HK-2 (cell line): ENCODE results near the gene TRAPPC4.
"Not testable (repeated sequence)": the region's sequence is repeated elsewhere in the genome, so short reads cannot be mapped to it uniquely, and the experiment has no call there.

Source experiments
- DNase-seq: peaks from one replicate; pipeline ENCODE4 v3.0.0-alpha.2; 2018; ENCODE audit not compliant: unreplicated experiment

TRAPPC4 gene

DNA sequence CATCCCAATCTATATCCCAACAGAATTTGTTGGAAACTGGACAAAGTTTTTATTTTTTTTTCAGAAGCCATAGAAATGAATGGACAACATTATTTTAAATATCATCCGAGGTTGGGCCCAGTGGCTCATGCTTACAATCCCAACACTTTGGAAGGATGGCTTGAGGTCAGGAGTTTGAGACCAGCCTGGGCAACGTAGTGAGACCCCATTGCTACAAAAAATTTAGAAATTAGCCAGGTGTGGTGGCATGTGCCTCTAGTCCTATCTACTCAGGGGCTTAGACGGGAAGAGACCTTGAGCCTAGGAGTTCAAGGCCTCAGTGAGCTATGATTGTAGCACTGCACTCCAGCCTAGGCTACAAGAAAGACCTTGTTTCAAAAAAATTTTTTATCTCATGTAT lies 16.2 kb downstream of the TRAPPC4 start:
- no peak for DNase-seq

DNA sequence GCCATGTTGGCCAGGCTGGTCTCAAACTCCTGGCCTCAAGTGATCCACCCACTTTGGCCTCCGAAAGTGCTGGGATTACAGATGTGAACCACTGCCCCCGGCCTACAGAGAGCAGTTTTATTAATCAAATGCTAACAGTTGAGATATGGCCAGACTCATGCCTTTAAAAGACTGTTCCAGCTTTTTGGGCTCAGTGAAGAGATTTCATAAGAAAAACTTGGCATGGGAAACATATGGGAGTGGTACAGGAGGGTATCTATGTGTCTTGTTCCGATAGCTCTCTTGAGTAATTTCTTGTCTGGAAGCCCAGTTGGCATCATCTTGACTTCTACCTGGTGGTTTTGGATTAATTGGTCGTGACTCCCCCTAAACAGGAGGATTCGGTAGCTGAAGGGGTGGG lies 20.3 kb downstream of the TRAPPC4 start:
- DNase-seq: no peak

DNA sequence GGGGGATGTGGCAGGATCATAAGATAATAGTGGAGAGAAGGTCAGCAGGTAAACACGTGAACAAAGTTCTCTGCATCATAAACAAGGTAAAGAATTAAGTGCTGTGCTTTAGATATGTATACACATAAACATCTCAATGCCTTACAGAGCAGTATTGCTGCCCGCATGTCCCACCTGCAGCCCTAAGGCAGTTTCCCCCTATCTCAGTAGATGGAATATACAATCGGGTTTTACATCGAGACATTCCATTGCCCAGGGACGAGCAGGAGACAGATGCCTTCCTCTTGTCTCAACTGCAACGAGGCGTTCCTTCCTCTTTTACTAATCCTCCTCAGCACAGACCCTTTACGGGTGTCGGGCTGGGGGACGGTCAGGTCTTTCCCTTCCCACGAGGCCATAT lies 20.9 kb downstream of the TRAPPC4 start:
- not testable (repeated sequence) for DNase-seq

DNA sequence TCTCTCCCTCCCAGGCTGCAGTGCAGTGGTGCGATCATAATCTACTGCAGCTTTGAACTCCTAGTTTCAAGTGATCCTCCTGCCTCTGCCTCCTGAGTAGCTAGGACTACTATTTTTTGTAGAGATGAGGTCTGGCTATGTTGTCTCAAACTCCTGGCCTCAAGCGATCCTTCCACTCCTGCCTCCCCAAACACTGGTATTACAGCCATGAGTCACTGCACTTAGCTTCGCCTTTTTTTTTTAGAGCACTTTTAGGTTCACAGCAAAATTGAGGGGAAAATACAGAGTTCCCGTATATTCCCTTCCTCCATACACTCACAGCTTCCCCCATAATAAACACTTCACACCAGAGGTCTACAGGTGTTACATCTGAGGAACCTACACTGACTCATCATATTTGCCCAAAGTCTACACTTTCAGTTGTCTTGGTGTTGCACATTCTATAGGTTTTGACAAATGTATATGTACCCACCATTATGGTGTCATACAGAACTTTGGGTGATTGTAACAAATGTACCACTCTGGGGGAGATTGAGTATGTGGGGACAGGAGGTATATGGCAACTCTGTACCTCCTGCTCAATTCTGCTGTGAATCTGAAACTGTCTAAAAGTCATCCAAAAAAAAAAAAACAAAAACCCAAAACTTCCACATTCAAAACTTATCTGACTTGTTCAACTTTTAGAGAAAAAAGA lies 23.4 kb downstream of the TRAPPC4 start:
- no peak for DNase-seq

DNA sequence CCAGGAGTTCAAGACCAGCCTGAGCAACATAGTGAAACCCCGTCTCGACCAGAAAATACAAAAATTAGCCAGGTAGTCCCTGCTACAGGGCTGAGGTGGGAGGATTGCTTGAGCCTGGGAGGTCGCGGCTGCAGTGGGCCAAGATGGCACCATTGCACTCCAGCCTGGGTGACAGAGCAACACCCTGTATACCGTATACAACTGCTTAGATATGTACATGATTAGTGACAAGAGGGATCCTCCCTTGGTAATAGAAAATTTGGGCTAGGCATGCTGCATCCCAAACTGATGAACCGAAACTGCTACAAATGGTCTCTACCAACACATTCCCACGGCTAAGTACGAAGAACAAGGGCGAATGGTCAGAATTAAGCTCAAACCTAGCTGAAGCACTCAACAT lies 24.4 kb downstream of the TRAPPC4 start:
- no peak for DNase-seq

DNA sequence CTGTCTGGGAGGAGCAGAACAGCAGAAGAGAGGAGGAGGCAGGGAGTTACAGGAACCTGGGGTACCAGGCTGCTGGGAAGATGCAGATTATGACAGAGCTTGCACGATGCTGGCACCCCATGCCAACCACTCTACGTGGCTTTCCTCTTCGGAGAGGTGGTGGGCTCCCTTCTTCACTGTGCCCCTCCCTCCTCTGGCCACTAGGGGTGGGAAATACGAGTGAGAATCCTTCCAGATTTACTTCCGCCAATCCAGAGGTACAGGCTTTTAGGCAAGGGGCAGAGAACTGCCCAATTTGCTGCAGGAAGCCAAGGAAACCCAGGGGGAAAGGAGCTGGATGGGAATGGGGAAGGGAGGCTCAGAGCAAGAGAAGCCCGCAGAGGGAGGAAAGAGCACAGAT lies 26.1 kb downstream of the TRAPPC4 start:
- DNase-seq: no peak

DNA sequence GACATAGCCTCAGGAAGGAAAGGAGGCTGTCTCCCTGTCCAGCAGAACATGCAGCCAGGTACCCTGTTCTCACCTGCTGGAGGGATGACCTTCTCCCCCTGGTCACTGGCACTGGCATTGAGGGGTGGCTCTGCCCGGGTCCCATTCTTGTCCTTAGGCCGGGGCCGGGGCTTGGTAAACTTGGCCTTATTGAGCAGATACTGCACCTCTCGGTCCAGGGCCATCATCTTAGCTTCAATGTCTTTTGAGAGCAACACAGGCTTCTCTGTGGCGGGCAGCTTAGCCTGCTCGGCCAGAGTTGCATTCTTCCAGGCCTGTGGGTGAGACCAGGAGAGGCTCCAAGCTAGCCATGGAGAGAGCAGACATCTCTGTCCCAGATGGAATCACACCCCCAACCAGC lies 27.9 kb downstream of the TRAPPC4 start:
- DNase-seq: no peak

DNA sequence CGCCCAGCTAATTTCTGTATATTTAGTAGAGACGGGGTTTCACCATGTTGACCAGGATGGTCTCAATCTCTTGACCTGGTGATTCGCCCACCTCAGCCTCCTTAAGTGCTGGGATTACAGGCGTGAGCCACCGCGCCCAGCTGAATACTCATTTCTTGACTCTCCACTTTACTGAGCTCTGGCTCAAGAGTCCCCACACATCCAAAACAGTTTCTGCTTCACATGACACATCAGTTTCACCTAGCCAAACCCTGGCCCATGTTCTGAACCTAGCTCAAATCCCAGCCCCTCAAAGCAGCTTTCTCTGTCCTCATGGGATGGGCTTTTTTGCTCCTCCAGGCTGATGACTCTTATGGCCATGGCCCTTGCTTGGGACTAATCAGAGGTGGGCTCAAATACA lies 28.6 kb downstream of the TRAPPC4 start:
- DNase-seq: no peak

DNA sequence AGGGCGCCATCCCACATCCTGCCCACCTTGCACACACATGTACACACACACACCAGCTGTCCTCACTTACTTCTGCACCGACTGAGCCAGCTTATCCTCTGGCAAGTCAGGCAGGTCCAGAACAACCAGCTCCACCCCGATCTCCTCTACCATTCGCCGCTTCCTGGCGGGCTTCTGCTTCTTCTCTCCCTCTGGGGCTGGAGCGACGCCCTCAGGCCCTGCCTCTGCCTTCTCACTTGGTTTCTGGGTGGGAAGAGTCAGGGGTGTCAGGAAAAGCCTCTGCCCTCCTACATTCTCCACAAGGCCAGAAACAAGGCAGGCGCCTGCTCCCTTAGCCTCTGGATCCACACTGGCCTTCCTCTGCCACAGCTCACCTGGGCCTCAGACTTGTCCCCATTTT lies 30.1 kb downstream of the TRAPPC4 start:
- no peak for DNase-seq

DNA sequence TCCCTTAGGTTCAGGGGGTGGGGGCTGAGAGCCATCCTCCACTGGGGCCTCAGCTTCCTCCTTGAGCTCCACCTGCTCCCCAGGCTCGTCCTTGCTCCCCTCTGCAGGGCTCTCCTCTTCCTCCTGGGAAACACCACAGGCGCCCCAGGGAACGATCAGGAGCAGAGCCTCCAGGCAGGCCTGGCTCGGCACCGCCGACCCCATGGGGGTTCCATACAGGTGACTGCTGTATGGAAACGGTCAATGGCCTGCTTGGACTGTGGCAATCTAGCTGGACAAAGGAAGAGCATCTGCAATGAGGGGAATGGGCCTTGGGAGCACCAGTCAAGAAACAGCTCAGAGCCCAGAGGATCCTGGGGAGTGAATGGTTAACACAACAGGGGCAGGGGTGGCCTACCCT lies 30.5 kb downstream of the TRAPPC4 start:
- no peak for DNase-seq

DNA sequence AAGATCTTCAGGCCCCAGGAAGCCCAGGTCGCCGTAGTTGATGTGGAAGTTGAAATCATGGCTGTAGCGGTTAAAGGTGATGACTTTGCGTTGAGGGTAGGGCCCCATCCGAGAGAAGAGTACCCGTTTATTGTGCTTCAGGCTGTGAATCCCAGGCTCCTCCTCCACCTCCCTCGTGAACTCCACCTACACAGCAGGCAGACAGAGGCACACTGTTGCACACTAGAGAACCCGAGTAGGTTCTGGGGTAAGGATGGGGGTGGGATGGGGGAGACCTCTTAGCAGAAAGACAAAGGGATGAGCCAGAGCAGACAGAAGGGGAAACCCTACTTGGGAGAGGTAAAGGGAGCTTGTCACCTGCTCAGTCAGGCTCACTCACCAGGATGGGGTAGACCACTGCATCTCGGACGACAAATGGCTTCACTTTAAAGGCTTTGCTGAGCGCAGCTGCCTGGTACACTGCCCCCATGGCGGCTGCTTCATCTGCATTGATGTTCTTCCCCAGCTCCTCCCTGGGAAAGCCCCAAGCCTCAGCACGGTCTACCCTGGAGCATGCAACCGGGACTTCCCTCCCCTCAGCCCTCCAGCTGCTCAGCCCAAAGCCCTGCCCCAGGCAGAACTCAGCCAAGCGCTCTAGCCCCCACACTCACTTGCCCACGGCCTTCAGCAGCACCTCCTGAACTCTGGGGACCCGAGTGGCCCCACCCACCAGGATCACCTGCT lies 33.0 kb downstream of the TRAPPC4 start:
- DNase-seq: no peak

DNA sequence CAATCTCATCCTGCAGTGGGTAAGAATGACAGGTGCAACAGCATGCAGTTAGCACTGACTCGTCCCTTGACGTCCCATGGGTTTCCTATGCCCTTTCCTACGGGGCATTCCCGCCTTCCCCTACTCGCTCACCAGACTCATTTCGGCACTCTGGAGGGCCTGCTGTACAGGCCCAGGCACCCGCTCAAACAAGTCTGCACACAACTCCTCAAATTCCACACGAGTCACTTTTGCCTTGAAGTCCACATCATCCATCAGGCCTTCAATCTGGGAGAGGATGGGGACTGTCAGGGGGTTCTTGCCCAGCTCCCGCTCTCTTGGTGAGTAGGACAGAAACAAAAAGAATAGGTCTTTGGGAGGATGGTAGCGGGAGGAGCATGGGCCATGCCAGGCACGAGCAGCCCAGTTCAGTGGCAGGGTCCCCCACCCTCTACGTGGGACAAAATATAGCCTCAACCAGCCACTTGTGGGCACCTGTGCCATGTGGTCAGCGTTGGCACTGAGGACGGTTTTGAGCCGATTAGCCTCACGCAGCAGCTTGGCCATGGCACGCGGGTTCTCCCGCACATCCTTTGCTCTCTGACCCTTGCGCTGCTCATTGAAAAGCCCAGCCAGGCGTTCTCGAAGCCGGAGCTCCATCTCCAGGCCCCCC lies 33.7 kb downstream of the TRAPPC4 start:
- no peak for DNase-seq

DNA sequence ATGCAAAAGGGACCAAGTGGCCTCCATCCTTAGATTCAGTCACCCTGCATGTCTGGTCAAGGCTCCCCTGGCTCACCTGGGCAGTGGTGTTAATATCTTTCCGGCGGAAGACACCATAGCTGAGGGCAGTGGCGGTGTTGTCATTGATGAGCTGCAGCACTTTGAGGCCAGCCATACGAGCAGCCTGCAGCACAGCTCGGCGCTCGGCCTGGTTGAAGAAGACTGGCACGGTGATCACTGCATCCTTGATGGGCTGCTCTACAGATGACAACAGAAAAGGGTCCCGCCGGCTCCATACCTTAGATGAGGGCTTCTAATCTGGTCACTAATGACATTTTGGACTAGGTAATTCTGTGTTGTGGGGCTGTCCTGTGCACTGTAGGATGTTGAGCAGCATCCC lies 35.9 kb downstream of the TRAPPC4 start:
- DNase-seq: no peak

DNA sequence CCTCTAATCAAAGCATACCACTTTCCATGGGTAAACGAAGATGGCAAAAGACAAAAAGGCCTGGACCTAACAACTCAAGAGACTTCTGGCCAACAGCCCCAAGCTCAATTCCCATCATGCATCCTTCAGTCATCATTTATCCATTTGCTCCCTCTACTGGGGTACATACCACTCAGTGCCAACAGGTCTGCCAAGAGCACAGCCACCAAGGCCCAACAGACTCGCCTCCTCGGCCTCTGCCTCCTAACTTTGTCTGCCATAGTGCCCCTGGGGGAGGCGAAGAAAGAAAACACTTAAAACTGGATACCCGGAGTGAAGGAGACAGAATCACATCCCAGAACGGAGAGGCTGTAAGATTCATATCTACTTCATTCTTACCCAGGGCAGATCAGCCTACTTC lies 37.3 kb downstream of the TRAPPC4 start:
- peak; percentile 13 for DNase-seq

DNA sequence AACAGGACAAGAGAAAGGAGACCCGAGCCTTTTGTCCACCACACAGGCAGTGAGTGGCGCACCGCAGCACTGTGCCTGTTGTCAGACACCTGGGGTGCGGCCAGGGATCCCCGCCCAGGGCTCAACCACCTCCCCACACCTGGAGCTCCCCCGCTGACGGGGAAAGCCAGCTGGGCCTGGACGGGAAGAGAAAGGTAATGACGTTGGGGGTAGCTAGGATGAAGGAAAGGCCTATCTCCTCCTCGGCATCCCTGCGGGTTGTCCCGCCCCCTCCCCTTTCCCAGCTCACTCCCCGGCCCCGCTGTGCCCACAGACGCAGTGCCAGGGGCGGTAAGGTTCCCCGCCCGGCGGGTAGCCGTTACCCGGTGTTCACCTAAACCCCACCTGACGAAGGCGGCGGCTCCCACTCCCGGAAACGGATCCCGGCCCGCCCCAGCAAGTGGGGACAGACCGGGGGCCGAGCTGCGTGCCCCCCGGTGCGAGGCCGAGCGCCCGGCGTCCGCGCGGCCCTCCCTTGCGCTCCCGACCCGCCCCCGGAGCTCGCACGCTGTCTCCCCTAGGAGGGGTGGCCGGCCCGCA lies 37.9 kb downstream of the TRAPPC4 start:
- DNase-seq: no peak

DNA sequence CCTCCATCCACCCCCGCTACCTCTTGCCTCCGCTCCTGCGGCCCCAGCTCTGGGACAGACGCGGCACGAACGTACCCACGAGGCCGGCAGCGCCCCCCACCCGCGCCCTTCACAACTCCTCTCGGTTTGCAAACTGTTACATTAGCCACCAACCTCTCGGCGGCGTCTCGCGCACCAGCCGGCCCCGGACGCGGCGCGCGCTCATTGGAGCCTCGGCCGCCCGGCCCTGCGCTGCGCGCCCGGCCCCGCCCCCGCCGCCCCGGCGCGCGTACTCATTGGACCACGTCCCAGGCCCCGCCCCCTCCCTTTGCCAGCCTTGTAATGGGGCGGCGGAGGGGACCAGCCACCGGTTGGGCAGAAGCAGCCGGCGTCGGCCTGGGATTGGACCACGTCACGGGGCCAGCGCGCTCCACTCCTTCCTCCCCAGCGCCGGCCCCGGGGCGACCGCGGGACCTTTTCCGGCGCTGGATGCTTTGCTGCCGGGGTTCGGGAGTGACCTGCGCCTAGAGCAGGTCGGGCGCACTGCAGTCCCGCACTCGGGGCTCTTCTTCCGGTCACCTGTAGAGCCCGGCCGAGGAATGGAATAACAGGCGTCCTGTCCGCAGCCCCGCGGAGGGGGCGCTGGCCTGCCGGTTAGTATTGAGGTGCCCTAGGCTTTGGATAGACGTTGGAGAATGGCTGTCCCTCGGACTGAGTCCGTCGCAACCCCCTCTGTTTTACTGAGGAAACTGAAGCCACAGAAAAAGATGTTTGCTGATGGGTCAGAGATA lies 38.6 kb downstream of the TRAPPC4 start, which contains the start of gene HYOU1:
TSS of gene HYOU1 (minus strand) at position 206 of the 770 bp plus-strand sequence. CDS start 1,045 bp downstream, outside the sequence.
- DNase-seq: peak; percentile 94

DNA sequence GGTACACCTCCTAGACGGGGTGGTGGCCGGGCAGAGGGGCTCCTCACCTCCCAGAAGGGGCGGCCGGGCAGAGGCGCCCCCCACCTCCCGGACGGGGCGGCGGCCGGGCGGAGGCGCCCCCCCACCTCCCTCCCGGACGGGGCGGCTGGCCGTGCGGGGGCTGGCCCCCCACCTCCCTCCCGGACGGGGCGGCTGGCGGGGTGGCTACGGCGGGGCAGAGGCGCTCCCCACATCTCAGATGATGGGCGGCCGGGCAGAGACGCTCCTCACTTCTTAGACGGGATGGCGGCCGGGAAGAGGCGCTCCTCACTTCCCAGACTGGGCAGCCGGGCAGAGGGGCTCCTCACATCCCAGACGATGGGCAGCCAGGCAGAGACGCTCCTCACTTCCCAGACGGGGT lies 40.6 kb downstream of the TRAPPC4 start:
- DNase-seq: not testable (repeated sequence)

DNA sequence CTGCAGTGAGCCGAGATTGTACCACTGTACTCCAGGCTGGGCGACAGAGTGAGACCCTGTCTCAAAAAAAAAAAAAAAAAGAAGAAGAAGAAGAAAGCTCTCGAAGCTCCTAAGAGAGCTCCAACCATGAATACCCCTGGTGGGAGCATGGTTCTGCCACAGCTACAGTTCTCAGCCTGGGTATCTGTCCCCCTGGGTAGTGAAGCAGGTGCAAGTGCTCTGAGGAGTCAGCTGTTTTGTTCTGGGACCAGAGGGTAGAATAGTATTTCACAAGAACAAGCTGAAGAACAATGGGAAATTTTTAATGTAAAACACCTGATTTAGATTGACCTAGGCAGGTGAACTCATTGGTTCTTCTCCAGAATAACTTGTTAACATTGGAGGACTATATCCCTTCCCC lies 42.7 kb downstream of the TRAPPC4 start:
- DNase-seq: no peak

DNA sequence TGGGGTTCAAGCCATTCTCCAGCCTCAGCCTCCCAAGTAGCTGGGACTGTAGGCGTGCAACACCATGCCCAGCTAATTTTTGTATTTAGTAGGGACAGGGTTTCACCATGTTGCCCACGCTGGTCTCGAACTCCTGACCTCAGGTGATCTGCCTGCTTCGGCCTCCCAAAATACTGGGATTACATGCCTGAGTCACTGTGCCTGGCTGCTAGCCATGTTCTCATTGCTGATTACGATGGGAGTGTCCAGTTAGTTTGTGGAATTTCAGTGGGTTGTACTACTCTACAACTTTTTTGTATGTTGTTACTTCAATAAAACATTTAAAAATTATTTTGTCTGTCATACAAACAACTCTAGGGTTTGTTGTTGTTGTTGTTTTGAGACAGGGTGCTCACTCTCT lies 44.2 kb downstream of the TRAPPC4 start:
- no peak for DNase-seq

DNA sequence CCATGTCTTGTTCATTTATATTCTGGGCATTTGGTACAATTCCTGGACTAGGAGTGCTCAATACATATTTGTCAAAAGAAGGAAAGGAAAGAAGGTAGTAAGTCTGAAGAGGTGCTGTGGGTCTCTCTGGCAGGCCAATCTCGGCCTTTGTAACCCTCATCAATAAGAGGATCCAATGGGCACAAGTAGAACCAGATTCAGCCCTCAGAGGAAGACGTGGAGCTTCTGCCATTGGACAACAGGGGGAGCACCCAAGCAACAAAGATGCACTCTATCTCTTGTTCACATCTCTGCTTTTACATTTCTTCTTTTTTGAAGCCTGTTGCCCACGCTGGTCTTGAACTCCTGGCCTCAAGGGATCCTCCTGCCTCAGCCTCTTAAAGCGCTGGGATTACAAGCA lies 46.8 kb downstream of the TRAPPC4 start:
- DNase-seq: no peak

DNA sequence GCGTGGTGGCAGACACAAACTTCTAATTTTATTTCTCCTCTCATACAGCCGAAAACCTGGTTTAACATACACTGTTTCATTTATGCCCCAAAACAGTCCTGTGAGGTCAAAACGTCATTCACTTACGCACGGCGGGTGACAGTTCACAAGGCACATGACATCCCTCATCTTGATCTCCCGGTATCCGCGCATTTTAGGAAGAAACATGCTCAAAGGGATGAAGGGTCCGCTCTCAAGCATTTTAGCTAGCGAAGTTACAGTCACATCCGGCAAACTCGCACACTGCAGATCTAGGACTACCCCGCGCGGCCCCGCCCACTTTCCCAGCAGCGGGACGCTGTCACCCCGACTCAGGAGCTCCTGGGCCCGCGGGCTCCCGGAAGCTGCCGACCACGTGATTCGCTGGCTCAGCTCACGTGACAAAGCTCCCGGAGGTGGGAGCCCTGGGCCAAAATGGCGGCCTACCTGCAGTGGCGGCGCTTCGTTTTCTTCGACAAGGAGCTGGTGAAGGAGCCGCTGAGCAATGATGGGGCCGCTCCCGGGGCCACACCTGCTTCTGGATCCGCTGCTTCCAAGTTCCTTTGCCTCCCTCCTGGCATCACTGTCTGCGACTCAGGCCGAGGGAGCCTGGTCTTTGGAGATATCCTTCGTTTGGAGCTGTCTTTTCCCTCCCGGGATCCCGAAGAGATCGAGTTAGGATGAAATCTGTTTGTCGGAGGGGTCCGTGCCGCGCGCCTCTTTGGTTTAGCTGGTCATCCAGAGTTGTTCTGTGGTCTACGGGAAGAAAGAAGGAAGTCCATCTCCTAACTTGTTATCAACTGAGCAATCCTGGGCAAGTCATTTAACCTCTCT lies 49.0 kb downstream of the TRAPPC4 start, which contains the start of gene VPS11:
TSS of gene VPS11 (plus strand) at position 448 of the 852 bp plus-strand sequence. CDS start at position 454, 6 bp downstream.
- DNase-seq: peak; percentile 92
